K562 (cell line): ENCODE measurements around the gene HSPB7. TPM values are rescaled to one million over a fixed set of nuclear protein-coding genes. Genes with fewer than 3 reads are reported as not detected.

Experiments used
- ARNT ChIP-seq, 2 experiments: fragments of 450-650 bp; IDR thresholded peaks; 2 replicates each; pipeline ENCODE4 v1.6.1; 2016; ENCODE audit warnings: mild to moderate bottlenecking in 1 of 2
- BACH1 ChIP-seq: fragments of 200-800 bp; sonication (Bioruptor generic); IDR thresholded peaks from 2 replicates; pipeline ENCODE4 v1.6.1; 2016; ENCODE audit warnings: missing genetic modification characterization, missing compliant biosample characterization
- BCOR ChIP-seq: fragments of 450-650 bp; IDR thresholded peaks from 2 replicates; pipeline ENCODE4 v1.6.1; 2016
- CSDE1 ChIP-seq, 2 experiments: fragments of 450-650 bp; IDR thresholded peaks; 2 replicates each; pipeline ENCODE4 v1.6.1; 2016; ENCODE audit warnings: mild to moderate bottlenecking in 1 of 2
- ELF4 ChIP-seq: fragments of 450-650 bp; formaldehyde crosslinking; IDR thresholded peaks from 2 replicates; pipeline ENCODE4 v1.4.0; 2022; ENCODE audit warnings: missing genetic modification characterization
- EZH2 ChIP-seq: IDR thresholded peaks from 2 replicates; pipeline ENCODE4 v1.6.1; 2012; ENCODE audit warnings: low read depth, mild to moderate bottlenecking, inconsistent platforms, low read length, borderline replicate concordance
- FOXA3 ChIP-seq, 2 experiments: fragments of 450-650 bp in 1 of 2; sonication (generic) in 1 of 2; formaldehyde crosslinking; IDR thresholded peaks in 1 of 2; conservative IDR thresholded peaks in 1 of 2; 2 replicates each; pipeline versions ENCODE4 v1.4.0 to v1.8.0; 2020 to 2022; ENCODE audit warnings: mild to moderate bottlenecking in 2 of 2, missing genetic modification reagents in 1 of 2
- GATAD2A ChIP-seq: fragments of 450-650 bp; IDR thresholded peaks from 2 replicates; pipeline ENCODE4 v1.6.1; 2017
- GMEB1 ChIP-seq: fragments of 250-450 bp; sonication (Bioruptor Pico); IDR thresholded peaks from 2 replicates; pipeline ENCODE4 v1.4.0; 2020; ENCODE audit warnings: mild to moderate bottlenecking
- HMGXB4 ChIP-seq: sonication (generic); formaldehyde crosslinking; IDR thresholded peaks from 2 replicates; pipeline ENCODE4 v1.8.1; 2023; ENCODE audit warnings: mild to moderate bottlenecking, missing genetic modification reagents
- IRF1 ChIP-seq: sonication (generic); formaldehyde crosslinking; IDR thresholded peaks from 2 replicates; pipeline ENCODE4 v1.8.0; 2022; ENCODE audit warnings: missing genetic modification reagents, mild to moderate bottlenecking, borderline replicate concordance
- PRPF4 ChIP-seq: fragments of 200-400 bp; formaldehyde crosslinking; IDR thresholded peaks from one replicate; pipeline ENCODE4 v1.6.1; 2017; ENCODE audit warnings: low read length, low read depth, mild to moderate bottlenecking; ENCODE audit not compliant: insufficient read depth, poor library complexity, severe bottlenecking
- RBM14 ChIP-seq: fragments of 200-400 bp; formaldehyde crosslinking; IDR thresholded peaks from 2 replicates; pipeline ENCODE4 v1.6.1; 2018; ENCODE audit warnings: low read depth, mild to moderate bottlenecking, low read length, moderate library complexity, borderline replicate concordance; ENCODE audit not compliant: insufficient read depth
- RCOR1 ChIP-seq, 2 experiments: IDR thresholded peaks; 2 replicates each; pipeline ENCODE4 v1.6.1; 2012; ENCODE audit warnings: low read depth in 2 of 2, low read length in 2 of 2, borderline replicate concordance in 1 of 2, improper control_type of control experiment in 1 of 2
- TEAD4 ChIP-seq, 2 experiments: sonication (generic) in 1 of 2; formaldehyde crosslinking in 1 of 2; IDR thresholded peaks; 2 replicates each; pipeline versions ENCODE4 v1.6.1 to v1.8.0; 2012 to 2022; ENCODE audit warnings: borderline replicate concordance in 1 of 2, inconsistent platforms in 1 of 2, low read length in 1 of 2, mild to moderate bottlenecking in 1 of 2, missing genetic modification reagents in 1 of 2
- TSC22D4 ChIP-seq: fragments of 450-650 bp; IDR thresholded peaks from 2 replicates; pipeline ENCODE4 v1.6.1; 2016; ENCODE audit warnings: missing genetic modification characterization, missing biosample characterization, control low read depth
- VEZF1 ChIP-seq: fragments of 200-800 bp; sonication (Bioruptor generic); IDR thresholded peaks from 2 replicates; pipeline ENCODE4 v1.6.1; 2017; ENCODE audit warnings: missing genetic modification characterization, missing compliant biosample characterization
- ZBTB34 ChIP-seq: fragments of 250-450 bp; sonication (Bioruptor Pico); IDR thresholded peaks from 2 replicates; pipeline ENCODE4 v1.8.0; 2021; ENCODE audit warnings: mild to moderate bottlenecking, moderate library complexity
- ZC3H4 ChIP-seq: sonication (generic); formaldehyde crosslinking; IDR thresholded peaks from 2 replicates; pipeline ENCODE4 v1.9.0; 2021; ENCODE audit warnings: missing genetic modification reagents, borderline replicate concordance
- ZNF511 ChIP-seq: sonication (generic); formaldehyde crosslinking; IDR thresholded peaks from 2 replicates; pipeline ENCODE4 v1.8.0; 2022; ENCODE audit warnings: mild to moderate bottlenecking, missing genetic modification reagents
- ZNF695 ChIP-seq: fragments of 450-650 bp; formaldehyde crosslinking; IDR thresholded peaks from 2 replicates; pipeline ENCODE4 v1.4.0; 2020; ENCODE audit warnings: mild to moderate bottlenecking, moderate library complexity
- polyA plus RNA-seq, 8 experiments: library from polyadenylated mRNA; depleted of rRNA in 4 of 8; stranded (reverse) in 5 of 8; unstranded in 3 of 8; fragments of >200 nt; fragmentation: Nextera tagmentation in 2 of 8; fragmentation: Illumina TruSeq in 1 of 8; extraction: Ambion mirVana in 2 of 8; extraction: Trizol in 1 of 8; gene quantifications; 2 replicates each; pipeline versions ENCODE4 v1.2.1 to v1.2.3, GENCODE V29; 2011 to 2014; ENCODE audit warnings: inconsistent platforms in 1 of 8, missing spikeins in 1 of 8
- total RNA-seq, 7 experiments: library from RNA; depleted of rRNA in 6 of 7; stranded (reverse); fragments of >200 nt in 6 of 7; fragmentation: Illumina TruSeq in 2 of 7; extraction: Trizol in 2 of 7; gene quantifications; 2 replicates each; pipeline versions ENCODE4 v1.2.1 to v1.2.3, GENCODE V29; 2011 to 2021; ENCODE audit warnings: low replicate concordance in 1 of 7

HSPB7 gene
- total and polyA plus RNA-seq, 9 of the 15 experiments (the other 6 are each of a cell fraction or from before 2014, with no cell fraction given): 0.05 to 0.19 (median 0.07) TPM; not detected in 6

- TF ChIP-seq HMGXB4 (peak; percentile 85; the same call in 1 of the 2 replicates), PRPF4 (no peak), EZH2 (no peak), ZBTB34 (CRISPR knock-in tag) (no peak), ELF4 (CRISPR knock-in tag) (no peak), ZNF695 (CRISPR knock-in tag) (no peak), FOXA3 (CRISPR knock-in tag; conservative IDR thresholded peaks at IDR 0.05 in 1 of 2, IDR thresholded peaks at IDR 0.05 in 1 of 2) (no peak), TSC22D4 (tag) (no peak), VEZF1 (CRISPR knock-in tag) (peak; percentile 73; the same call in 1 of the 2 replicates), RBM14 (no peak), GMEB1 (CRISPR knock-in tag) (peak; percentile 57), GATAD2A (no peak), CSDE1 (IDR thresholded peaks at IDR 0.05) (no peak), TEAD4 (IDR thresholded peaks at IDR 0.05; ENCODE audit: low read length) (no peak), TEAD4 (CRISPR knock-in tag; IDR thresholded peaks at IDR 0.05; ENCODE audit: borderline replicate concordance) (no peak), IRF1 (CRISPR knock-in tag) (no peak), ARNT (IDR thresholded peaks at IDR 0.05) (no peak), RCOR1 (IDR thresholded peaks at IDR 0.05; ENCODE audit: borderline replicate concordance in 1 of 2, low read depth in 2 of 2, low read length in 2 of 2) (peak in 1 of 2 experiments; percentile 16; a peak in 1 of 4 replicates), ZNF511 (no peak), ZC3H4 (CRISPR knock-in tag) (no peak), BCOR (no peak), BACH1 (no peak)
Measured at GRCh38 chr1:15975358-15975804, 42.5 kb downstream of the HSPB7 start (continued).
